Tibial artery (tissue), 4 donors: ENCODE measurements around the gene DHFR.

Experiments
- DNase-seq, 2 donors: peaks; one replicate each; pipeline ENCODE4 v3.0.0-alpha.2; 2019
- H3K27ac ChIP-seq, 2 donors: fragments of 200-600 bp; sonication (generic) in 1 of 2; 1 replicate in 1 of 2; 2 replicates in 1 of 2; pipeline ENCODE4 v1.5.1; 2018 to 2019; ENCODE audit warnings: mild to moderate bottlenecking in 1 of 2
- H3K27me3 ChIP-seq, 2 donors: fragments of 200-600 bp; sonication (generic) in 1 of 2; one replicate each; pipeline versions ENCODE4 v1.5.1 to v1.6.0; 2016 to 2019
- H3K36me3 ChIP-seq, 3 donors: fragments of 200-600 bp; sonication (generic) in 2 of 3; one replicate each; pipeline ENCODE4 v1.5.1; 2016 to 2019; ENCODE audit warnings: mild to moderate bottlenecking in 2 of 3
- H3K4me1 ChIP-seq, 4 donors: fragments of 200-600 bp; sonication (generic) in 2 of 4; 1 replicate in 3 of 4; 2 replicates in 1 of 4; pipeline ENCODE4 v1.5.1; 2016 to 2019
- H3K4me3 ChIP-seq, 2 donors: fragments of 200-600 bp; sonication (generic) in 1 of 2; 1 replicate in 1 of 2; 2 replicates in 1 of 2; pipeline ENCODE4 v1.5.1; 2018 to 2019; ENCODE audit warnings: mild to moderate bottlenecking in 2 of 2
- H3K9me3 ChIP-seq, 3 donors: fragments of 200-600 bp; sonication (generic) in 1 of 3; one replicate each; pipeline ENCODE4 v1.5.1; 2016 to 2019
- intact Hi-C: fragments of 100-400 bp; cut with DNase I; formaldehyde crosslinking; loops from one replicate; pipeline ENCODE4 v1.15.0; 2023; ENCODE audit warnings: low total_unique reads
- TF ChIP-seq, protein P1 (sequence below), 2 experiments: fragments of 200-600 bp in 1 of 2; fragments of 450-650 bp in 1 of 2; IDR thresholded peaks; one replicate each; pipeline ENCODE4 v1.5.1; 2017 to 2019; ENCODE audit warnings: antibody characterized with exemption in 2 of 2, mild to moderate bottlenecking in 1 of 2, moderate library complexity in 1 of 2

The DHFR gene

DNA sequence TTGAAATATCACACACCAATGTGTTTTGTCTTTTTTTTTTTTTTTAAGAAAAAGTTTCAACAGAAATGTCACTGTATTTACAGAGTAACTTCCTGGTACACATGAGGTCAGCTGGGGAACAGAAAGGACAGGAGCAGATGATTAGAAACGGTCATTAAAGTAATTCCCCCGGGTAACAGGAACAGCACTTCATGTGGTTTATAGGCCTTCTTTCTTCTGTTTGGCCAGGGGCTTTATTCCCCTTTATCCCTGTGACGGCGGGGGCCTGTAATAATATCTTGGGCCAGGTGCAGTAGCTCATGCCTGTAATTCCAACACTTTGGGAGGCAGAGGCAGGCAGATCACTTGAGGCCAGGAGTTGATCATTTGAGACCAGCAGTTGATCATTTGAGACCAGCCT lies 30.8 kb downstream of the DHFR start:
- no peaks in the 10 kb centered on the region for H3K9me3 ChIP-seq
- no peak overlapping the region for H3K4me3 ChIP-seq
- TF ChIP-seq, protein P1, sequence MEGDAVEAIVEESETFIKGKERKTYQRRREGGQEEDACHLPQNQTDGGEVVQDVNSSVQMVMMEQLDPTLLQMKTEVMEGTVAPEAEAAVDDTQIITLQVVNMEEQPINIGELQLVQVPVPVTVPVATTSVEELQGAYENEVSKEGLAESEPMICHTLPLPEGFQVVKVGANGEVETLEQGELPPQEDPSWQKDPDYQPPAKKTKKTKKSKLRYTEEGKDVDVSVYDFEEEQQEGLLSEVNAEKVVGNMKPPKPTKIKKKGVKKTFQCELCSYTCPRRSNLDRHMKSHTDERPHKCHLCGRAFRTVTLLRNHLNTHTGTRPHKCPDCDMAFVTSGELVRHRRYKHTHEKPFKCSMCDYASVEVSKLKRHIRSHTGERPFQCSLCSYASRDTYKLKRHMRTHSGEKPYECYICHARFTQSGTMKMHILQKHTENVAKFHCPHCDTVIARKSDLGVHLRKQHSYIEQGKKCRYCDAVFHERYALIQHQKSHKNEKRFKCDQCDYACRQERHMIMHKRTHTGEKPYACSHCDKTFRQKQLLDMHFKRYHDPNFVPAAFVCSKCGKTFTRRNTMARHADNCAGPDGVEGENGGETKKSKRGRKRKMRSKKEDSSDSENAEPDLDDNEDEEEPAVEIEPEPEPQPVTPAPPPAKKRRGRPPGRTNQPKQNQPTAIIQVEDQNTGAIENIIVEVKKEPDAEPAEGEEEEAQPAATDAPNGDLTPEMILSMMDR (IDR thresholded peaks at IDR 0.05) = no peak
- intact Hi-C loops = no loop called here
- no peak for DNase-seq
- no peaks in the 10 kb centered on the region for H3K4me1 ChIP-seq
- no peak overlapping the region for H3K27ac ChIP-seq
- H3K27me3 ChIP-seq = no peaks in the 10 kb centered on the region
- peaks cover 0 to 5% (median 0%) of the 10 kb centered on the region in 3 donors for H3K36me3 ChIP-seq

DNA sequence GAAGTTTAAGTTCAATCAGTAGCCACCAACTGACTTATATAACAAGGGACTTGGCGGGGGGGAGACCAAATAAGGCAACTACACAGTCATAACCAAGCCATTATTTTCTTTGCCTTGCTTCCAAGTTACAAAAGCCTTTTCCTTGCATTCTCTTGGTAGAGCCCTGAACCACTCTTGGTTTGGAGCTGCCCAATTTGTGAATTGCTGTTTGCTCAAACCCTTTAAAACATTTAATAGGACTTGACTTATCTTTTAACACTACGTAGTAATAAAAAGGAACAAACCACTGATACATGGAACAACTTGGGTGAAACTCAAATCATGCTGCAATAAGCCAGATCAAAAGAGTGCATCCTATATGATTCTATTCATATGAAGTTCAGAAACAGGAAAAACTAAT lies 32.0 kb downstream of the DHFR start:
- no peak overlapping the region for H3K4me3 ChIP-seq
- DNase-seq = no peak
- intact Hi-C loops = no loop called here
- H3K9me3 ChIP-seq = no peaks in the 10 kb centered on the region
- peaks cover 0 to 5% (median 0%) of the 10 kb centered on the region in 3 donors for H3K36me3 ChIP-seq
- H3K4me1 ChIP-seq = no peaks in the 10 kb centered on the region
- TF ChIP-seq, protein P1 (IDR thresholded peaks at IDR 0.05) = no peak
- H3K27ac ChIP-seq = no peak overlapping the region
- no peaks in the 10 kb centered on the region for H3K27me3 ChIP-seq

DNA sequence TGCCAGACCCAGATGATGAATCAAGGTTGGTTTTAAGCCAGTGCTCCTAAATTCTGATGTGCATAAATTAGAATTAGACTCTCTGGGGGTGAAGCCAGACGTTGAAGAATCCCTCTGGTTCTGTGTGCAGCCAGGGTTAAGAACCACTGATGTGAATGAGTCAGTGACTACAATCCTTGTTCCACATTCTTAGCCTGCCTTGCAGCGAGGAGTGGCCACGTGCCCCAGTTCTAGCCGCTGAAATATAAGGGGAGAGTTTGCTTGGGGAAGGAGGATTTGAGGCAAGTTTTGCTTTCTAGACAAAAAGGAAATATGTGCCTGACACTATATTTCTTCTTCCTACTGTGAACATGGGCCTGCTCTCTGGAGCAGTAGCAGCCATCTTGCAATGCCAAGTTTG lies 34.6 kb downstream of the DHFR start:
- no peaks in the 10 kb centered on the region for H3K27me3 ChIP-seq
- H3K4me1 ChIP-seq = no peaks in the 10 kb centered on the region
- intact Hi-C loops = no loop called here
- no peak for DNase-seq
- H3K36me3 ChIP-seq = peaks cover 0 to 5% (median 0%) of the 10 kb centered on the region in 3 donors
- H3K27ac ChIP-seq = no peak overlapping the region
- TF ChIP-seq, protein P1 (IDR thresholded peaks at IDR 0.05) = no peak
- no peak overlapping the region for H3K4me3 ChIP-seq
- H3K9me3 ChIP-seq = no peaks in the 10 kb centered on the region

DNA sequence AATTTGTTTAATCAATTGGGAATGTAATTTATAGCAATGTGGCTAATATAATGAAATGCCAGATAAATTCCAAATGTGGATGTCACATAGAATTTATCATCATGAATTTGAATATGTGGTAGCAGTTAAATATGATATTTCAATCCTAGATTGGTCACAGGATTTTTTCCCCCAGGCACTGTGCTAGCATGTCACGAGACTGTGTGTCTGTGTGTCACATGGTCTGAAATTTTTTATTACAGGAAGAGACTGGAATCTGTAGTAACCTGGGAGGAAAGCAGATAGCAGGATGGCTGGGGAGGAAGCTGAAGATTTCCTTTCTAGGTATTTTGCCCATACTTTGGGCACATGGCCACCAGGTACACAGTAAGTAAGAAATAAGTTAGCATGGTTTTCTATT lies 35.7 kb downstream of the DHFR start:
- no peak overlapping the region for H3K27ac ChIP-seq
- no peaks in the 10 kb centered on the region for H3K27me3 ChIP-seq
- H3K36me3 ChIP-seq = peaks cover 0 to 5% (median 0%) of the 10 kb centered on the region in 3 donors
- no peaks in the 10 kb centered on the region for H3K9me3 ChIP-seq
- no peak for DNase-seq
- no peaks in the 10 kb centered on the region for H3K4me1 ChIP-seq
- TF ChIP-seq, protein P1 (IDR thresholded peaks at IDR 0.05) = no peak
- intact Hi-C loops = no loop called here
- no peak overlapping the region for H3K4me3 ChIP-seq

DNA sequence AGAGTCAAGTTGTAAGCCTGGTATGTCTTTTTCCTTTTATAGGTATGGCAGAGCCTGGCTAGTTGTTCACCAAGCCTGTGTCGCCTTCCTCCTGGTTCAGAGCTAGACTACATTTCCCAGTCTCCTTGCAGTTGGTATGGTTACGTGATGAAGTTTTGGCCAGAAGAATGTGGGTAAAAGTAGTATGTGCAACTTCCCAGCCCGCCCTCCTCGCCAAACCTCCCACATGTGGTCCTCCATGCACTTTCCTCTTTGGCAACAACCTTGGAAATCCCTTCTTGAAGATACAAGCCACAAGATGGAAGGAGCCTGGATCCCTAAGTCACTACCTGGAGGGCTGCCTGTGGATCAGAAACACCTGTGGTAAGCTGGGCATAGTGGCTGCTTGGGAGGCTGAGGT lies 36.3 kb downstream of the DHFR start:
- no peak overlapping the region for H3K4me3 ChIP-seq
- H3K9me3 ChIP-seq = no peaks in the 10 kb centered on the region
- H3K27me3 ChIP-seq = no peaks in the 10 kb centered on the region
- no peak overlapping the region for H3K27ac ChIP-seq
- TF ChIP-seq, protein P1 (IDR thresholded peaks at IDR 0.05) = no peak
- H3K4me1 ChIP-seq = no peaks in the 10 kb centered on the region
- DNase-seq = no peak
- H3K36me3 ChIP-seq = peaks cover 0 to 5% (median 0%) of the 10 kb centered on the region in 3 donors
- intact Hi-C loops = no loop called here

DNA sequence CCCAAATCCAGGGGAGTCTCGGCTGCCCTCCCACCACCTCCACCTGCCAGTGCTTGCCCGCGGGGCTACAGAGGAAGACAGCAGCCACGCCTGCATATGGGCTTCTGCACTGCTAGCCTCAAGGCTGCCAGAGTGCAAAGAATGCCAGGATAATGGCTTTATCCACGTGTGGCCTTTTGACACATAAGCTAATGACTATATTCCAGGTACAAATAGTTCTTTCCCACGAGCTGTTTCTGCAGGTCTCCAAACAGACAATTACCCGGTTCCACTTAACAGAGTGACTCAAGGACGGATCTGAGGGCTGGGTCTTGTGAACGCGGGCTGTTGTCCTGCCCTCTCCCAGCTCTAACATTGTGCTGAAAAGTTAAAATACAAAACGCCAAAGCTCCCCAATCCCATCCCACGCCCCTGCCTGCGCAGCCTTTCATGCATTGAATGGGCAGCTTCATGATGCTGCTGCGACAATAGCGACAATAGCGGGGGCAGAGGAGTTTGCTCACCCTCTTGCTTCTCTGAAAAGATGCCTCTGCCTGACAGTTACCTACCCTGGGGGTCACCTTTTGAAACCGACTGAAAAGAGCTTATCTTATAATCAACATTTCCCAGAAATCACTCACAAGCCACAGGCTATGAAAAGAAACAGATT lies 39.4 kb downstream of the DHFR start:
- DNase-seq = no peak
- no peaks in the 10 kb centered on the region for H3K27me3 ChIP-seq
- H3K9me3 ChIP-seq = no peaks in the 10 kb centered on the region
- H3K4me1 ChIP-seq = no peaks in the 10 kb centered on the region
- no peaks in the 10 kb centered on the region for H3K36me3 ChIP-seq
- no peak overlapping the region for H3K4me3 ChIP-seq
- TF ChIP-seq, protein P1 (IDR thresholded peaks at IDR 0.05) = no peak
- H3K27ac ChIP-seq = no peak overlapping the region
- intact Hi-C loops = no loop called here
